Measurements from ENCODE around the gene HEPHL1. TPM values are rescaled to one million over a fixed set of nuclear protein-coding genes. Genes with fewer than 3 reads are reported as not detected.
"Not testable (repeated sequence)": the region's sequence is repeated elsewhere in the genome, so short reads cannot be mapped to it uniquely, and the experiment has no call there.

HEPHL1 gene
- total RNA-seq, 1 donor from 2014 or later = not detected

DNA sequence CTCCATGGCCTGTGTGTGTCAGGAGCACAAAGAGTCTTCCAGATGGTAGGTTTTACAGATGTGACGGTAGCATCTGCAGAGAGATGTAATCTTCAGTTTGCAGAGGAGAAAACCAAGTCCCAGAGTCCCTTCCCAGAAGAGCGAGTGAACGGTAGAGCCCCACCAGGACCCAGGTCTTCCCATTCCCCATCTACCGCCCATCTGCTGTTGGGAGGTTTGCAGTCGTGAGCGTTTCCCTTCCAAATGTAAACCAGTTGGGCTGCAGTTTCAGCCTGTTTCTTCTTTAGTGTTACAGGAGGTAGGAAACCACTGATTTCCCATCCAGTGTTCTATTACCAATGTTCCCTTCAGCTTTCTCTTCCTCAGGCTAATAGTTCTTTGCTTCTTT lies 131.5 kb downstream of the HEPHL1 start:
- Histone ChIP-seq H3K27ac (ENCODE audit: low read depth, low read length) (peak overlapping the region; percentile 67), H3K27me3 (ENCODE audit: insufficient read depth, low read length) (no peaks in the 10 kb centered on the region), H3K9me3 (ENCODE audit: insufficient read depth, low read depth, low read length) (no peaks in the 10 kb centered on the region), H3K4me1 (ENCODE audit: insufficient read depth, low read length) (peaks cover 53% of the 10 kb centered on the region), H4K20me1 (ENCODE audit: insufficient read depth, low read length) (peaks cover 81% of the 10 kb centered on the region), H2AFZ (ENCODE audit: low read depth, low read length) (no peak overlapping the region), H3K9ac (ENCODE audit: low read length) (peak overlapping the region; percentile 30), H3K36me3 (ENCODE audit: insufficient read depth, low read length) (no peaks in the 10 kb centered on the region), H3K79me2 (ENCODE audit: insufficient read depth, low read length) (peaks cover 76% of the 10 kb centered on the region), H3K4me3 (ENCODE audit: insufficient read depth, low read depth, low read length) (no peak overlapping the region), H3K4me2 (ENCODE audit: low read length) (peak overlapping the region; percentile 57)
- DNase-seq (ENCODE audit: low read depth) (no peak), FAIRE-seq (no peak)
- Mint-ChIP-seq H3K4me1 (ENCODE audit: low read depth, unreplicated experiment) (peaks cover 46% of the 10 kb centered on the region), H3K27me3 (ENCODE audit: low read depth, unreplicated experiment) (no peaks in the 10 kb centered on the region), H3K36me3 (ENCODE audit: low read depth, unreplicated experiment) (no peaks in the 10 kb centered on the region), H3K9me3 (ENCODE audit: unreplicated experiment) (no peaks in the 10 kb centered on the region), H3K4me3 (ENCODE audit: unreplicated experiment) (no peak overlapping the region), H3K27ac (ENCODE audit: unreplicated experiment) (peak overlapping the region; percentile 91)
- TF ChIP-seq EZH2 (IDR thresholded peaks at IDR 0.05; ENCODE audit: insufficient read depth, low read length) = no peak
- TF ChIP-seq, protein P1, sequence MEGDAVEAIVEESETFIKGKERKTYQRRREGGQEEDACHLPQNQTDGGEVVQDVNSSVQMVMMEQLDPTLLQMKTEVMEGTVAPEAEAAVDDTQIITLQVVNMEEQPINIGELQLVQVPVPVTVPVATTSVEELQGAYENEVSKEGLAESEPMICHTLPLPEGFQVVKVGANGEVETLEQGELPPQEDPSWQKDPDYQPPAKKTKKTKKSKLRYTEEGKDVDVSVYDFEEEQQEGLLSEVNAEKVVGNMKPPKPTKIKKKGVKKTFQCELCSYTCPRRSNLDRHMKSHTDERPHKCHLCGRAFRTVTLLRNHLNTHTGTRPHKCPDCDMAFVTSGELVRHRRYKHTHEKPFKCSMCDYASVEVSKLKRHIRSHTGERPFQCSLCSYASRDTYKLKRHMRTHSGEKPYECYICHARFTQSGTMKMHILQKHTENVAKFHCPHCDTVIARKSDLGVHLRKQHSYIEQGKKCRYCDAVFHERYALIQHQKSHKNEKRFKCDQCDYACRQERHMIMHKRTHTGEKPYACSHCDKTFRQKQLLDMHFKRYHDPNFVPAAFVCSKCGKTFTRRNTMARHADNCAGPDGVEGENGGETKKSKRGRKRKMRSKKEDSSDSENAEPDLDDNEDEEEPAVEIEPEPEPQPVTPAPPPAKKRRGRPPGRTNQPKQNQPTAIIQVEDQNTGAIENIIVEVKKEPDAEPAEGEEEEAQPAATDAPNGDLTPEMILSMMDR (IDR thresholded peaks at IDR 0.05; ENCODE audit: insufficient read depth, low read depth, low read length) = no peak

GRCh38 chr11:94153320-94153719 lies 132.2 kb downstream of the HEPHL1 start:
- peaks cover 70% of the 10 kb centered on the region for H3K79me2 ChIP-seq (ENCODE audit: insufficient read depth, low read length)
- no peaks in the 10 kb centered on the region for H3K27me3 Mint-ChIP-seq (ENCODE audit: low read depth, unreplicated experiment)
- no peak overlapping the region for H3K4me3 ChIP-seq (ENCODE audit: insufficient read depth, low read depth, low read length)
- no peak overlapping the region for H3K9ac ChIP-seq (ENCODE audit: low read length)
- peaks cover 74% of the 10 kb centered on the region for H4K20me1 ChIP-seq (ENCODE audit: insufficient read depth, low read length)
- peaks cover 41% of the 10 kb centered on the region for H3K4me1 Mint-ChIP-seq (ENCODE audit: low read depth, unreplicated experiment)
- H3K27ac Mint-ChIP-seq (ENCODE audit: unreplicated experiment) = peak overlapping the region; percentile 13
- DNase-seq (ENCODE audit: low read depth) = no peak
- H3K36me3 Mint-ChIP-seq (ENCODE audit: low read depth, unreplicated experiment) = no peaks in the 10 kb centered on the region
- no peaks in the 10 kb centered on the region for H3K9me3 Mint-ChIP-seq (ENCODE audit: unreplicated experiment)
- H3K27me3 ChIP-seq (ENCODE audit: insufficient read depth, low read length) = no peaks in the 10 kb centered on the region
- H3K9me3 ChIP-seq (ENCODE audit: insufficient read depth, low read depth, low read length) = no peaks in the 10 kb centered on the region
- no peak overlapping the region for H3K4me2 ChIP-seq (ENCODE audit: low read length)
- peaks cover 53% of the 10 kb centered on the region for H3K4me1 ChIP-seq (ENCODE audit: insufficient read depth, low read length)
- H3K36me3 ChIP-seq (ENCODE audit: insufficient read depth, low read length) = no peaks in the 10 kb centered on the region
- no peak overlapping the region for H3K27ac ChIP-seq (ENCODE audit: low read depth, low read length)
- no peak overlapping the region for H2AFZ ChIP-seq (ENCODE audit: low read depth, low read length)
- H3K4me3 Mint-ChIP-seq (ENCODE audit: unreplicated experiment) = no peak overlapping the region
- FAIRE-seq = no peak
- TF ChIP-seq, protein P1 (IDR thresholded peaks at IDR 0.05; ENCODE audit: insufficient read depth, low read depth, low read length) = no peak
- TF ChIP-seq EZH2 (IDR thresholded peaks at IDR 0.05; ENCODE audit: insufficient read depth, low read length) = no peak

DNA sequence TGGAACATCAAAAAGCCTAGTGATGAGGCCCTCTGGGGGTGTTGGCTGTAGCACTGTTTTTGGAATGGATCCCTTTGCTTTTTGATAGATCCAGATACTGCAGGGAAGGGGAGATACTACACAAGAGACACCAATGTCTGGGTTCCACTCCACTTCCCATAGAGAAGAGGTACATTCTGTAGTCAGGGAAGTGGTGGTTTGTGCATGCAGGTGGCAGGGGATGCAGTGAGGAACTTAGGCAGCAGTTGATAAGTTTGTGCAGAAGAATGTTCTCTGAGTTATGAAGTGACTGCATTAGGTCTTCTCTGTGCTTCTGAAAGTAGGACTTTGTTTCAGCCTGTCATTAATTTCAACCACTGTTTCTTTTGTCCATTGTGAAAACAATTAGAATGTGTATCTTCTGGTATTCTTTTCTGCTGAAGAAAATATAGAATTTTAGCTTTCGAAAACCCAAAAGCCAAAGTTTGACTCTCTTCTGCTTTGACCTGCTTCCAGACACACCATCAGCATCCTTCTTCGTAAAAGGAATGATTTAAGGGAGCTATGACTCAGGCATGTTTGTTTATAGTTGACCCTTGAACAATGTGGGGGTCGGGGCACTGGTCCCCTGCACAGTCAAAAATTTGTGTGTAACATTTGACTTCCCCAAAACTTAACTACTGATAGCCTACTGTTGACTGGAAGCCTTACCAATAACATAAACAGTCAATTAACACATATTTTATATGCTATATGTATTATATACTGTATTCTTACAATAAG lies 133.1 kb downstream of the HEPHL1 start:
- Mint-ChIP-seq H3K9me3 (ENCODE audit: unreplicated experiment) (no peaks in the 10 kb centered on the region), H3K4me3 (ENCODE audit: unreplicated experiment) (no peak overlapping the region), H3K36me3 (ENCODE audit: low read depth, unreplicated experiment) (peaks cover 4% of the 10 kb centered on the region), H3K4me1 (ENCODE audit: low read depth, unreplicated experiment) (peaks cover 41% of the 10 kb centered on the region), H3K27me3 (ENCODE audit: low read depth, unreplicated experiment) (no peaks in the 10 kb centered on the region), H3K27ac (ENCODE audit: unreplicated experiment) (no peak overlapping the region)
- TF ChIP-seq EZH2 (IDR thresholded peaks at IDR 0.05; ENCODE audit: insufficient read depth, low read length) = no peak
- TF ChIP-seq, protein P1 (IDR thresholded peaks at IDR 0.05; ENCODE audit: insufficient read depth, low read depth, low read length) = no peak
- Histone ChIP-seq H3K4me2 (ENCODE audit: low read length) (peak overlapping the region; percentile 23), H3K27ac (ENCODE audit: low read depth, low read length) (no peak overlapping the region), H3K79me2 (ENCODE audit: insufficient read depth, low read length) (peaks cover 60% of the 10 kb centered on the region), H3K9ac (ENCODE audit: low read length) (no peak overlapping the region), H3K9me3 (ENCODE audit: insufficient read depth, low read depth, low read length) (no peaks in the 10 kb centered on the region), H3K4me3 (ENCODE audit: insufficient read depth, low read depth, low read length) (no peak overlapping the region), H3K36me3 (ENCODE audit: insufficient read depth, low read length) (no peaks in the 10 kb centered on the region), H4K20me1 (ENCODE audit: insufficient read depth, low read length) (peaks cover 65% of the 10 kb centered on the region), H3K4me1 (ENCODE audit: insufficient read depth, low read length) (peaks cover 47% of the 10 kb centered on the region), H2AFZ (ENCODE audit: low read depth, low read length) (no peak overlapping the region), H3K27me3 (ENCODE audit: insufficient read depth, low read length) (no peaks in the 10 kb centered on the region)
- FAIRE-seq (no peak), DNase-seq (ENCODE audit: low read depth) (no peak)

DNA sequence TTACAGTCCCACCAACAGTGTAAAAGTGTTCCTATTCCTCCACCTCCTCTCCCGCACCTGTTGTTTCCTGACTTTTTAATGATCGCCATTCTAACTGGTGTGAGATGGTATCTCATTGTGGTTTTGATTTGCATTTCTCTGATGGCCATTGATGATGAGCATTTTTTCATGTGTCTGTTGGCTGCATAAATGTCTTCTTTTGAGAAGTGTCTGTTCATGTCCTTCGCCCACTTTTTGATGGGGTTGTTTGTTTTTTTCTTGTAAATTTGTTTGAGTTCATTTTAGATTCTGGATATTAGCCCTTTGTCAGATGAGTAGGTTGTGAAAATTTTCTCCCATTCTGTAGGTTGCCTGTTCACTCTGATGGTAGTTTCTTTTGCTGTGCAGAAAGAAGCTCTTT lies 136.2 kb downstream of the HEPHL1 start:
- not testable (repeated sequence) for H3K27ac ChIP-seq (ENCODE audit: low read depth, low read length); H2AFZ ChIP-seq (ENCODE audit: low read depth, low read length); H3K9me3 ChIP-seq (ENCODE audit: insufficient read depth, low read depth, low read length); H3K9ac ChIP-seq (ENCODE audit: low read length); H3K9me3 Mint-ChIP-seq (ENCODE audit: unreplicated experiment); H3K4me3 ChIP-seq (ENCODE audit: insufficient read depth, low read depth, low read length); H3K27ac Mint-ChIP-seq (ENCODE audit: unreplicated experiment); H3K4me3 Mint-ChIP-seq (ENCODE audit: unreplicated experiment); FAIRE-seq; H3K36me3 ChIP-seq (ENCODE audit: insufficient read depth, low read length); H3K4me2 ChIP-seq (ENCODE audit: low read length); H3K27me3 ChIP-seq (ENCODE audit: insufficient read depth, low read length); DNase-seq (ENCODE audit: low read depth); H3K27me3 Mint-ChIP-seq (ENCODE audit: low read depth, unreplicated experiment)
- H3K4me1 ChIP-seq (ENCODE audit: insufficient read depth, low read length) = peaks cover 19% of the 10 kb centered on the region
- Mint-ChIP-seq H3K36me3 (ENCODE audit: low read depth, unreplicated experiment) (peaks cover 11% of the 10 kb centered on the region), H3K4me1 (ENCODE audit: low read depth, unreplicated experiment) (peaks cover 18% of the 10 kb centered on the region)
- H4K20me1 ChIP-seq (ENCODE audit: insufficient read depth, low read length) = peaks cover 36% of the 10 kb centered on the region
- H3K79me2 ChIP-seq (ENCODE audit: insufficient read depth, low read length) = peaks cover 42% of the 10 kb centered on the region
